Neural progenitor cell (in vitro differentiated cells): Measurements from ENCODE around the gene ATF7IP. TPM values are rescaled to one million over a fixed set of nuclear protein-coding genes. Genes with fewer than 3 reads are reported as not detected.

Source experiments
- DNase-seq: peaks from one replicate; pipeline ENCODE4 v3.0.0-alpha.2; 2016; ENCODE audit warnings: low spot score
- H2AFZ ChIP-seq: fragments of 200-600 bp; sonication (generic); replicated peaks from 2 replicates; pipeline ENCODE4 v1.6.1; 2016; ENCODE audit warnings: antibody characterized with exemption
- H3F3A ChIP-seq: fragments of 200-600 bp; sonication (generic); 2 replicates; pipeline ENCODE4 v1.6.1; 2016; ENCODE audit warnings: antibody characterized with exemption, low read depth
- H3K27ac ChIP-seq: fragments of 200-600 bp; sonication (generic); 2 replicates; pipeline ENCODE4 v1.5.1; 2016; ENCODE audit warnings: mild to moderate bottlenecking
- H3K27me3 ChIP-seq: fragments of 200-600 bp; sonication (generic); 2 replicates; pipeline ENCODE4 v1.6.1; 2016; ENCODE audit warnings: mild to moderate bottlenecking, moderate library complexity
- H3K36me3 ChIP-seq: fragments of 200-600 bp; sonication (generic); 2 replicates; pipeline ENCODE4 v1.5.1; 2016
- H3K4me1 ChIP-seq: fragments of 200-600 bp; sonication (generic); 2 replicates; pipeline ENCODE4 v1.6.1; 2016; ENCODE audit warnings: mixed run types
- H3K4me2 ChIP-seq: fragments of 200-600 bp; sonication (generic); 2 replicates; pipeline ENCODE4 v1.6.1; 2016
- H3K4me3 ChIP-seq: fragments of 200-600 bp; sonication (generic); 2 replicates; pipeline ENCODE4 v1.5.1; 2016
- H3K79me2 ChIP-seq: fragments of 200-600 bp; sonication (generic); 2 replicates; pipeline ENCODE4 v1.6.1; 2016; ENCODE audit warnings: low read depth
- H3K9ac ChIP-seq: fragments of 200-600 bp; sonication (generic); 2 replicates; pipeline ENCODE4 v1.6.1; 2016
- H3K9me3 ChIP-seq: fragments of 200-600 bp; sonication (generic); 2 replicates; pipeline ENCODE4 v1.5.1; 2016; ENCODE audit warnings: low read depth
- H4K20me1 ChIP-seq: fragments of 200-600 bp; sonication (generic); 2 replicates; pipeline ENCODE4 v1.6.1; 2016; ENCODE audit warnings: low read depth
- H3K27ac Mint-ChIP-seq: 3 replicates; pipeline ENCODE4 v1.8.0; 2021; ENCODE audit warnings: mixed read lengths
- H3K27me3 Mint-ChIP-seq: 2 replicates; pipeline ENCODE4 v1.8.0; 2022; ENCODE audit warnings: low read depth, mild to moderate bottlenecking, inconsistent platforms, moderate library complexity, mixed read lengths; ENCODE audit not compliant: insufficient read depth
- H3K36me3 Mint-ChIP-seq: 3 replicates; pipeline ENCODE4 v1.8.0; 2021; ENCODE audit warnings: mixed read lengths
- H3K4me1 Mint-ChIP-seq: 3 replicates; pipeline ENCODE4 v1.8.0; 2021; ENCODE audit warnings: mixed read lengths
- H3K4me3 Mint-ChIP-seq: 3 replicates; pipeline ENCODE4 v1.8.0; 2021; ENCODE audit warnings: mild to moderate bottlenecking, moderate library complexity, mixed read lengths
- H3K9me3 Mint-ChIP-seq: 3 replicates; pipeline ENCODE4 v1.8.0; 2020; ENCODE audit warnings: mixed read lengths
- CTCF ChIP-seq: fragments of 200-600 bp; sonication (generic); IDR thresholded peaks from 2 replicates; pipeline ENCODE4 v1.5.1; 2017; ENCODE audit warnings: antibody characterized with exemption, mild to moderate bottlenecking
- EZH2 ChIP-seq: fragments of 200-600 bp; sonication (generic); IDR thresholded peaks from 2 replicates; pipeline ENCODE4 v1.6.1; 2017; ENCODE audit warnings: antibody characterized with exemption, mild to moderate bottlenecking, moderate library complexity
- EZH2phosphoT487 ChIP-seq: fragments of 200-600 bp; sonication (generic); IDR thresholded peaks from 2 replicates; pipeline ENCODE4 v1.6.1; 2017; ENCODE audit warnings: antibody characterized with exemption
- total RNA-seq: library from RNA; depleted of rRNA; stranded (reverse); fragments of >200 nt; gene quantifications from 2 replicates; pipeline ENCODE4 v1.2.3, GENCODE V29; 2015; ENCODE audit warnings: low replicate concordance

The ATF7IP gene
- total RNA-seq, 1 donor from 2014 or later = 187 TPM

GRCh38 chr12:14424545-14424944 is 59.1 kb downstream of the ATF7IP start:
- Mint-ChIP-seq H3K4me3 (no peak overlapping the region), H3K36me3 (peaks cover 84% of the 10 kb centered on the region), H3K9me3 (peaks cover 82% of the 10 kb centered on the region), H3K4me1 (no peaks in the 10 kb centered on the region), H3K27me3 (no peaks in the 10 kb centered on the region), H3K27ac (no peak overlapping the region)
- Histone ChIP-seq H3K4me3 (no peak overlapping the region), H2AFZ (no peak overlapping the region), H3K9ac (no peak overlapping the region), H3K79me2 (peaks cover 100% of the 10 kb centered on the region), H3K4me1 (peaks cover 3% of the 10 kb centered on the region), H3K27me3 (no peaks in the 10 kb centered on the region), H3K27ac (no peak overlapping the region), H3K4me2 (no peak overlapping the region), H3K36me3 (peaks cover 49% of the 10 kb centered on the region), H3K9me3 (peaks cover 13% of the 10 kb centered on the region), H3F3A (peaks cover 4% of the 10 kb centered on the region), H4K20me1 (no peaks in the 10 kb centered on the region)
- TF ChIP-seq EZH2 = no peak
- TF ChIP-seq EZH2phosphoT487 = no peak
- no peak for TF ChIP-seq CTCF
- no peak for DNase-seq

GRCh38 chr12:14426792-14427191 is 61.3 kb downstream of the ATF7IP start:
- H3K9me3 Mint-ChIP-seq = peaks cover 77% of the 10 kb centered on the region
- Histone ChIP-seq H3F3A (peaks cover 7% of the 10 kb centered on the region), H3K4me2 (no peak overlapping the region), H3K79me2 (peaks cover 100% of the 10 kb centered on the region), H3K27ac (no peak overlapping the region), H3K4me3 (no peak overlapping the region), H4K20me1 (peaks cover 2% of the 10 kb centered on the region), H3K4me1 (peaks cover 2% of the 10 kb centered on the region), H2AFZ (no peak overlapping the region), H3K36me3 (peaks cover 58% of the 10 kb centered on the region), H3K9ac (no peak overlapping the region), H3K27me3 (no peaks in the 10 kb centered on the region), H3K9me3 (peaks cover 14% of the 10 kb centered on the region)
- H3K27me3 Mint-ChIP-seq = no peaks in the 10 kb centered on the region
- no peaks in the 10 kb centered on the region for H3K4me1 Mint-ChIP-seq
- TF ChIP-seq EZH2 = no peak
- TF ChIP-seq CTCF = no peak
- no peak for TF ChIP-seq EZH2phosphoT487
- no peak overlapping the region for H3K27ac Mint-ChIP-seq
- DNase-seq = no peak
- H3K4me3 Mint-ChIP-seq = no peak overlapping the region
- H3K36me3 Mint-ChIP-seq = peaks cover 81% of the 10 kb centered on the region

- Mint-ChIP-seq H3K9me3 (peaks cover 73% of the 10 kb centered on the region), H3K4me3 (no peak overlapping the region)
Observed at GRCh38 chr12:14427929-14428328, 62.4 kb downstream of the ATF7IP start.

More at GRCh38 chr12:14427929-14428328, 62.4 kb downstream of the ATF7IP start:
- H3K79me2 ChIP-seq = peaks cover 100% of the 10 kb centered on the region
- no peak overlapping the region for H2AFZ ChIP-seq
- no peak overlapping the region for H3K9ac ChIP-seq
- H3K27me3 ChIP-seq = no peaks in the 10 kb centered on the region
- peaks cover 9% of the 10 kb centered on the region for H4K20me1 ChIP-seq
- H3F3A ChIP-seq = peaks cover 16% of the 10 kb centered on the region
- no peak overlapping the region for H3K4me3 ChIP-seq
- H3K27me3 Mint-ChIP-seq = no peaks in the 10 kb centered on the region
- TF ChIP-seq EZH2phosphoT487 (no peak), EZH2 (no peak), CTCF (no peak)
- peaks cover 12% of the 10 kb centered on the region for H3K9me3 ChIP-seq
- no peak for DNase-seq
- peaks cover 76% of the 10 kb centered on the region for H3K36me3 Mint-ChIP-seq
- H3K27ac Mint-ChIP-seq = no peak overlapping the region
- H3K27ac ChIP-seq = no peak overlapping the region
- H3K4me1 Mint-ChIP-seq = no peaks in the 10 kb centered on the region
- H3K36me3 ChIP-seq = peaks cover 56% of the 10 kb centered on the region
- H3K4me1 ChIP-seq = peaks cover 7% of the 10 kb centered on the region
- peak overlapping the region; percentile 14 for H3K4me2 ChIP-seq
